ENCODE measurements around the gene ITGA5.

Gene ITGA5

DNA sequence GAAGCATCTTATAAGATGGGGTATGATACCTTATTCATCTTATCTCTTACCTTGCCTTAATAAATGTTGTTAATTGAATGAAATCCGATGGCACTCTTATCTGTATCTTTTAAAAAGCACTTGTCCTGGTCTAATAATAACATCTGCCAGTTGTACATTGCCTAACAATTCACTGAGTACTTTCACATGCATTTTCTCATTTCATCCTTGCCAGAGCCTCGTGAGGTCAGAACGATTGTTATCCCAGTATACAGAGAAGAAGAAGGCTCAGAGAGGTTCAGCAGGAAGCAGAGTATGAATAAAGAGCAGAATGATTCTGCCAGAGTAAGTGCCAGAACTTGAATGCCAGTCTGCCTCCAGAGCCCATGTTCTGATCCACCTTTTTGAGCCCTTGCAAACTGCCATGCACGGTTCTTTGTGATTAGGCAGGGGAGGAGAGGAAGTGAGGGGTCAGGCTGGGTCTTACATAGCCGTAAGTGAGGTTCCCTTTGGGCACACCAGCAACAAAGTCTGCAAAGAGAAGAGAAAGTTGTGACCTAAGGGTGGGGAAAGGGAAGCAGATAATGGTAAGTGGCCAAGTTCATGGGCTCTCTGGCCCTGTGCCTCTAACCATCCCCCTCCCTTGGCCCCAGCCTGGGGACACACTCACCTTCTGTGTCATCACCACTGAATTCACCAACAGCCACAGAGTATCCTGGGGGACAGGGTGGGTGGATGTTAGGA lies 11.7 kb downstream of the ITGA5 start:
- TF ChIP-seq, protein P1, sequence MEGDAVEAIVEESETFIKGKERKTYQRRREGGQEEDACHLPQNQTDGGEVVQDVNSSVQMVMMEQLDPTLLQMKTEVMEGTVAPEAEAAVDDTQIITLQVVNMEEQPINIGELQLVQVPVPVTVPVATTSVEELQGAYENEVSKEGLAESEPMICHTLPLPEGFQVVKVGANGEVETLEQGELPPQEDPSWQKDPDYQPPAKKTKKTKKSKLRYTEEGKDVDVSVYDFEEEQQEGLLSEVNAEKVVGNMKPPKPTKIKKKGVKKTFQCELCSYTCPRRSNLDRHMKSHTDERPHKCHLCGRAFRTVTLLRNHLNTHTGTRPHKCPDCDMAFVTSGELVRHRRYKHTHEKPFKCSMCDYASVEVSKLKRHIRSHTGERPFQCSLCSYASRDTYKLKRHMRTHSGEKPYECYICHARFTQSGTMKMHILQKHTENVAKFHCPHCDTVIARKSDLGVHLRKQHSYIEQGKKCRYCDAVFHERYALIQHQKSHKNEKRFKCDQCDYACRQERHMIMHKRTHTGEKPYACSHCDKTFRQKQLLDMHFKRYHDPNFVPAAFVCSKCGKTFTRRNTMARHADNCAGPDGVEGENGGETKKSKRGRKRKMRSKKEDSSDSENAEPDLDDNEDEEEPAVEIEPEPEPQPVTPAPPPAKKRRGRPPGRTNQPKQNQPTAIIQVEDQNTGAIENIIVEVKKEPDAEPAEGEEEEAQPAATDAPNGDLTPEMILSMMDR (IDR thresholded peaks at IDR 0.05; ENCODE audit: insufficient read depth, low read length, poor library complexity, severe bottlenecking): no peak
- Histone ChIP-seq H3K27me3 (replicated peaks; ENCODE audit: control insufficient read depth, insufficient read depth, low read length) (no peaks in the 10 kb centered on the region), H3K4me3 (replicated peaks; ENCODE audit: low read depth, low read length) (no peak overlapping the region), H3K36me3 (ENCODE audit: control insufficient read depth, insufficient read depth, low read length) (no peaks in the 10 kb centered on the region)
- DNase-seq (ENCODE audit: extremely low read depth, insufficient read length): no peak

DNA sequence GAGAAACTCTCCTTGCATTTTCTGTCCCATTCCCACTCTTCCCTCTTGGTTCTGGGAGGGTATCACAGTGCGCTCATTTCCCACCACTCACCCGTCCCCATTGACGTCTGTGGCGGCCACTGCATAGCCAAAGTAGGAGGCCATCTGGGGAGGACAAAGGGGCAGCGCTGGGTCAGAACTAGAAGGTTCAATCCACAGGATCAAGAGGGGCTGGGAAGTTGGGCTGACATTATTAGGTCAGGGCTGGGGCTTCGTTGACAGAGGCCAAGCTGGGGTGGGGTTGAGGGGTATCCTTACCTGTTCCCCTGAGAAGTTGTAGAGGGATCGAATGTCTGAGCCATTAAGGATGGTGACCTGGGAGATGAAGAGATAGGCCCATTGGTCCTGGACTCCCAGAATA lies 13.5 kb downstream of the ITGA5 start:
- Histone ChIP-seq H3K4me3 (replicated peaks; ENCODE audit: low read depth, low read length) (no peak overlapping the region), H3K36me3 (ENCODE audit: control insufficient read depth, insufficient read depth, low read length) (no peaks in the 10 kb centered on the region), H3K27me3 (replicated peaks; ENCODE audit: control insufficient read depth, insufficient read depth, low read length) (no peaks in the 10 kb centered on the region)
- no peak for DNase-seq (ENCODE audit: extremely low read depth, insufficient read length)
- TF ChIP-seq, protein P1 (IDR thresholded peaks at IDR 0.05; ENCODE audit: insufficient read depth, low read length, poor library complexity, severe bottlenecking): no peak

DNA sequence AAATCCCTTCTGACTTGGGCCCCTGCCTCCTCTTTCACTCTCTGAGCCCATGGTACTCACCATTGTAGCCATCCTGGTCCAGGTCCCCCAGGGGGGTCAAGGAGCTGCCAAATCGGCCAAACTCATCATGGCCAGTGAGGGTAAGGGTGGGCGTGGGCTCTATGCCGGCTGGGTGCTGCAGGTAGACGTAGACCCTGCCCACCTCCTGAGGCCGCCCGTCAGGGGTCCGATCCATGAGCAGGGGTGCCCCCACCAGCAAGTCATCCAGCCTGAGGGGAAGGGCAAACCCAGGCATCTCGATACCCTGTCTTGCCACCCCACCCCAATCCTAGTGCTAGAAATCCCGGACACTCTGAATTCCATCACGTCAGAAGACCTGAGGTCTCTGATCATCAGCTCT lies 14.0 kb downstream of the ITGA5 start:
- no peaks in the 10 kb centered on the region for H3K36me3 ChIP-seq (ENCODE audit: control insufficient read depth, insufficient read depth, low read length)
- TF ChIP-seq, protein P1 (IDR thresholded peaks at IDR 0.05; ENCODE audit: insufficient read depth, low read length, poor library complexity, severe bottlenecking): no peak
- no peaks in the 10 kb centered on the region for H3K27me3 ChIP-seq (replicated peaks; ENCODE audit: control insufficient read depth, insufficient read depth, low read length)

DNA sequence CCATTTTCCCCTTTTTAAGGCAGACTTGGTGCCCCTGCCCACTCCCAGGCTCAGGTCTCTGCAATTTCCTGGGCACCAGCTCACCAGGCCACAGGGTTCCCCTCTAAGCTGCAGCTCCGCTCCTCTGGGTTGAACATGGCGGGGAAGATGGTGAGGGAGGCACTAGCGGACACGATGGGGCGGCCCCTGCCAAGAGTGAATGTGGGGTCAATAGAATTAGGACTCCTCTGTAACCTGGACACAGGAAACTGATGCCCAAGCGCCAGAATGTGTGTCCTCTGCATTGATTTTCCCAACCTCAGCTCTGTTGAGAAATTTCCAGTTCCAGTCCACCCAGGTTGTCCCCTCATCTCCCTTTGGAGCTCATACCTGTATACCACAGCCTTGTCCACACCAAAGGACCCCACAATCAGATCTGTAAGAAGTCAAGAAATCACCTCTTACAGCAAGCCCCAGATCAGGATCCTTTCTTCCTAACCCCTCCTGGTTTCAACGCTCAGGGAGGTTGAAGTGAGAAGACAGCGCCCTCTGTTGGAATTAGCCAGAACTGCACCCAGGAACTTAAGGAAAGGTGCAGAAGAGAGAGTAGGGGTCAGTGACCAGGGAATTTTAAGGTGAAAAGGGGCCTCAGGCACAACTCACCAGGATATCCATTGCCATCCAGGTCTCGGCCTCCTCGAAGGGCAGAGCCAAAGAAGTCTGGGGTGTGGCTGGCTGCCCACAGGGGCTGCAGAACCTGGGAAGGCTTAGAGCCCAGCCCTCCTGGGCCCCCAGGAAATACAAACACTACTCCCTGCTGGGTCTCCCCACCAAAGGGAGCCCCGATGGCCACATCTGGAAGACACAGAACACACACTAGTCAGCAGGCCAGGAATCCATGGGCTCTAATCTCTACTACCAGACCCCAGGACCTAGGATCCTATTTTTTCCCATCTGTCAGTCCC lies 14.7 kb downstream of the ITGA5 start:
- Histone ChIP-seq H3K27me3 (replicated peaks; ENCODE audit: control insufficient read depth, insufficient read depth, low read length) (no peaks in the 10 kb centered on the region), H3K4me3 (replicated peaks; ENCODE audit: low read depth, low read length) (no peak overlapping the region), H3K36me3 (ENCODE audit: control insufficient read depth, insufficient read depth, low read length) (no peaks in the 10 kb centered on the region)
- TF ChIP-seq, protein P1 (IDR thresholded peaks at IDR 0.05; ENCODE audit: insufficient read depth, low read length, poor library complexity, severe bottlenecking): peak; percentile 94
- DNase-seq (ENCODE audit: extremely low read depth, insufficient read length): no peak

More for the DNA sequence above, 14.0 kb downstream of the ITGA5 start:
- no peak overlapping the region for H3K4me3 ChIP-seq (replicated peaks; ENCODE audit: low read depth, low read length)
- DNase-seq (ENCODE audit: extremely low read depth, insufficient read length): no peak

DNA sequence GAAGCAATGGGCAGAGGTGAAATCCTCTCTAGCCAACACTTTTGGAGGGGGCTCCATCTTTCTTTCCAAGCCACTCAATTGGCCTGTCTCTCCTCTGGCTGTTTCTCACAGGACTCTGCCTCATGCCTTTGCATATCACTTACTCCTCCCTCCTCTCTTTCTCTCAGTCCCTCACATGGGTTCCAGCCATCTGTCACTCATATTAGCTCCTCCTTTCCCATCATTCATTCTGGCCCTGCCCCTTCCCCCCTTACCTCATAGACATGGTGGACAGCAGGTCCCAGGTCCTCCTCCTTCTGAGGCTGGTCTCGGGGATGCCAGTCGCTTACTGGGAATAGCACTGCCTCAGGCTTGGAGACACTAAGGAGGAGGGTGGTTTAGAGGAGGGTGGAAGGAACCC lies 17.9 kb downstream of the ITGA5 start:
- TF ChIP-seq, protein P1 (IDR thresholded peaks at IDR 0.05; ENCODE audit: insufficient read depth, low read length, poor library complexity, severe bottlenecking): no peak
- Histone ChIP-seq H3K36me3 (ENCODE audit: control insufficient read depth, insufficient read depth, low read length) (no peaks in the 10 kb centered on the region), H3K4me3 (replicated peaks; ENCODE audit: low read depth, low read length) (no peak overlapping the region), H3K27me3 (replicated peaks; ENCODE audit: control insufficient read depth, insufficient read depth, low read length) (no peaks in the 10 kb centered on the region)
- DNase-seq (ENCODE audit: extremely low read depth, insufficient read length): no peak

All from GM06990 (cell line).